NB4 (cell line): ENCODE measurements around the gene SH3BP5L.
"Not testable (repeated sequence)": the region's sequence is repeated elsewhere in the genome, so short reads cannot be mapped to it uniquely, and the experiment has no call there.

Experiments used
- CTCF ChIP-seq: IDR thresholded peaks from one replicate; pipeline ENCODE4 v1.5.1; 2012; ENCODE audit warnings: low read depth, low read length
- MAX ChIP-seq: IDR thresholded peaks from 2 replicates; pipeline ENCODE4 v1.6.1; 2011; ENCODE audit warnings: low read depth, low read length
- MYC ChIP-seq: IDR thresholded peaks from 2 replicates; pipeline ENCODE4 v1.6.1; 2011; ENCODE audit warnings: low read depth, low read length
- POLR2A ChIP-seq: IDR thresholded peaks from 2 replicates; pipeline ENCODE4 v1.6.1; 2011; ENCODE audit warnings: mild to moderate bottlenecking; ENCODE audit not compliant: insufficient read length; ENCODE audit errors: extremely low read depth

DNA sequence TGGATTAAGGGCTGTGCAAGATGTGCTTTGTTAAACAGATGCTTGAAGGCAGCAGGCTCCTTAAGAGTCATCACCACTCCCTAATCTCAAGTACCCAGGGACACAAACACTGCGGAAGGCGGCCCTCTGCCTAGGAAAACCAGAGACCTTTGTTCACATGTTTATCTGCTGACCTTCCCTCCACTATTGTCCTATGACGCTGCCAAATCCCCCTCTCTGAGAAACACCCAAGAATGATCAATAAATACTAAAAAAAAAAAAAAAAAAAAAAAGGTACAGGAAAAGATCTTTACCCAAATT is 5.0 kb upstream of the SH3BP5L start:
- not testable (repeated sequence) for TF ChIP-seq CTCF, MAX, MYC, POLR2A
